K562 (cell line): ENCODE results near the gene SUPT3H. TPM values are rescaled to one million over a fixed set of nuclear protein-coding genes. Genes with fewer than 3 reads are reported as not detected.

Experiments
- ARID2 ChIP-seq: fragments of 450-650 bp; IDR thresholded peaks from 2 replicates; pipeline ENCODE4 v1.6.1; 2017; ENCODE audit warnings: antibody characterized with exemption, mild to moderate bottlenecking
- CBFA2T2 ChIP-seq: fragments of 450-650 bp; conservative IDR thresholded peaks from 2 replicates; pipeline ENCODE4 v1.6.1; 2017; ENCODE audit warnings: mild to moderate bottlenecking
- CHD7 ChIP-seq: fragments of 200-600 bp; sonication (generic); IDR thresholded peaks from one replicate; pipeline ENCODE4 v1.6.1; 2012; ENCODE audit warnings: mild to moderate bottlenecking, low read depth, low read length, inconsistent platforms
- IRF9 ChIP-seq: fragments of 450-650 bp; IDR thresholded peaks from 2 replicates; pipeline ENCODE4 v1.6.1; 2016; ENCODE audit warnings: missing biosample characterization, missing genetic modification characterization
- STAT5B ChIP-seq: fragments of 250-450 bp; sonication (Bioruptor Pico); IDR thresholded peaks from 2 replicates; pipeline ENCODE4 v1.8.0; 2021; ENCODE audit warnings: mild to moderate bottlenecking, inconsistent platforms
- ZBTB8A ChIP-seq: fragments of 450-650 bp; IDR thresholded peaks from 2 replicates; pipeline ENCODE4 v1.6.1; 2018; ENCODE audit warnings: mild to moderate bottlenecking, moderate library complexity; ENCODE audit not compliant: partially characterized antibody
- ZEB2 ChIP-seq: fragments of 450-650 bp; IDR thresholded peaks from 2 replicates; pipeline ENCODE4 v1.6.1; 2016
- polyA plus RNA-seq, 8 experiments: library from polyadenylated mRNA; depleted of rRNA in 4 of 8; stranded (reverse) in 5 of 8; unstranded in 3 of 8; fragments of >200 nt; fragmentation: Nextera tagmentation in 2 of 8; fragmentation: Illumina TruSeq in 1 of 8; extraction: Ambion mirVana in 2 of 8; extraction: Trizol in 1 of 8; gene quantifications; 2 replicates each; pipeline versions ENCODE4 v1.2.1 to v1.2.3, GENCODE V29; 2011 to 2014; ENCODE audit warnings: inconsistent platforms in 1 of 8, missing spikeins in 1 of 8
- total RNA-seq, 7 experiments: library from RNA; depleted of rRNA in 6 of 7; stranded (reverse); fragments of >200 nt in 6 of 7; fragmentation: Illumina TruSeq in 2 of 7; extraction: Trizol in 2 of 7; gene quantifications; 2 replicates each; pipeline versions ENCODE4 v1.2.1 to v1.2.3, GENCODE V29; 2011 to 2021; ENCODE audit warnings: low replicate concordance in 1 of 7

The SUPT3H gene
- total and polyA plus RNA-seq, 9 of the 15 experiments (the other 6 are each of a cell fraction or from before 2014, with no cell fraction given) = 7.2 to 16.3 (median 11.9) TPM

- TF ChIP-seq CHD7 (no peak), ZBTB8A (no peak), CBFA2T2 (no peak), IRF9 (tag) (no peak), STAT5B (CRISPR knock-in tag) (no peak), ARID2 (no peak), ZEB2 (no peak)
- TF ChIP-seq, all 486 proteins: peak for 0
These were observed 552.5 kb downstream of the SUPT3H start (continued) for GRCh38 chr6:44825273-44825672.
